ENCODE results near the gene DSCAML1. TPM values are rescaled to one million over a fixed set of nuclear protein-coding genes. Genes with fewer than 3 reads are reported as not detected.

Gene DSCAML1
- total RNA-seq, 1 experiment from 2014 or later = 0.15 TPM

DNA sequence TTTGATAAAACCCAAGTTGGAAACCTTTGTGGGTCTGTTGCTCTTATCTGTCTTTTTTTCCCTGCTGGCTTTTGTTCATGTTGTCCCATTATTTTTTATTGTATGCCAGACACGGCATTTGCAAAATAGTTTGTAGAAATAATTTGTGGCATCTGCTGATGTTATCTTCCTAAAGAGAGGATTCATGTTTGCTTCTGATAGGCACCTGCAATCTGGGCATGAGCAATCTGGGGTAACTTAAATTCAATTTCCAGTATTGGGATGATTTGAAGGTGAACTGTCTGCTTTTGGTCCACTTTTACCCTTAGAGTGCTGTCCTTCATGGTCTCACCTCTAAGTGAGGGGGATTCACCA is 342.5 kb downstream of the DSCAML1 start:
- H3K4ac ChIP-seq (ENCODE audit: low read depth, low read length) = no peak overlapping the region
- H2BK20ac ChIP-seq (ENCODE audit: low read depth, low read length, poor library complexity, severe bottlenecking) = no peak overlapping the region
- H3K79me1 ChIP-seq (ENCODE audit: insufficient read depth, low read depth, low read length, poor library complexity, severe bottlenecking) = no peaks in the 10 kb centered on the region
- no peak overlapping the region for H3K23ac ChIP-seq (ENCODE audit: insufficient read length, low read depth, low read length)
- no peaks in the 10 kb centered on the region for H3K27me3 ChIP-seq (ENCODE audit: insufficient read depth, low read length)
- H3K4me3 Mint-ChIP-seq = no peak overlapping the region
- WGBS (ENCODE audit: extremely low coverage, insufficient read length, low lambda C conversion rate) = no CpG with 5 or more reads among the region's 1 CpG
- H3T11ph ChIP-seq (ENCODE audit: low read length) = no peak overlapping the region
- H2BK12ac ChIP-seq (ENCODE audit: insufficient read length, low read depth, low read length) = no peak overlapping the region
- H4K20me1 ChIP-seq (ENCODE audit: control insufficient read depth, insufficient read depth, insufficient read length) = no peaks in the 10 kb centered on the region
- peaks cover 10% of the 10 kb centered on the region for H3K27me3 Mint-ChIP-seq (ENCODE audit: low read depth)
- no peak overlapping the region for H3K18ac ChIP-seq (ENCODE audit: insufficient read length, low read depth, low read length)
- H3K4me1 ChIP-seq (ENCODE audit: insufficient read depth, low read length) = no peaks in the 10 kb centered on the region
- H4K8ac ChIP-seq (replicated peaks; ENCODE audit: insufficient read length, low read depth, low read length) = no peak overlapping the region
- no peak overlapping the region for H2AK5ac ChIP-seq (ENCODE audit: insufficient read length, low read length)
- no peak overlapping the region for H3K27ac Mint-ChIP-seq
- H3K4me1 Mint-ChIP-seq = peaks cover 0 to 10% of the 10 kb centered on the region in 2 experiments; a peak in 2 of 4 replicates
- H2AFZ ChIP-seq (ENCODE audit: low read length) = no peak overlapping the region
- H2BK5ac ChIP-seq (ENCODE audit: insufficient read length, low read length) = no peak overlapping the region
- no peak overlapping the region for H4K5ac ChIP-seq (ENCODE audit: insufficient read length, low read depth, low read length)
- H3K36me3 Mint-ChIP-seq (ENCODE audit: insufficient read depth in 1 of 3, low read depth in 3 of 3) = peaks cover 3 to 14% (median 5%) of the 10 kb centered on the region in 3 experiments; a peak in 4 of 7 replicates
- H3K14ac ChIP-seq (ENCODE audit: insufficient read depth, low read length) = no peak overlapping the region
- H2BK15ac ChIP-seq (ENCODE audit: low read depth, low read length) = no peak overlapping the region
- no peak overlapping the region for H3K27ac ChIP-seq (ENCODE audit: insufficient read length, low read depth, low read length)
- peaks cover 14% of the 10 kb centered on the region in 2 experiments for H3K9me3 Mint-ChIP-seq
- no peaks in the 10 kb centered on the region for H3K23me2 ChIP-seq (ENCODE audit: insufficient read length, low read depth, low read length, poor library complexity, severe bottlenecking)
- TF ChIP-seq, protein P1, sequence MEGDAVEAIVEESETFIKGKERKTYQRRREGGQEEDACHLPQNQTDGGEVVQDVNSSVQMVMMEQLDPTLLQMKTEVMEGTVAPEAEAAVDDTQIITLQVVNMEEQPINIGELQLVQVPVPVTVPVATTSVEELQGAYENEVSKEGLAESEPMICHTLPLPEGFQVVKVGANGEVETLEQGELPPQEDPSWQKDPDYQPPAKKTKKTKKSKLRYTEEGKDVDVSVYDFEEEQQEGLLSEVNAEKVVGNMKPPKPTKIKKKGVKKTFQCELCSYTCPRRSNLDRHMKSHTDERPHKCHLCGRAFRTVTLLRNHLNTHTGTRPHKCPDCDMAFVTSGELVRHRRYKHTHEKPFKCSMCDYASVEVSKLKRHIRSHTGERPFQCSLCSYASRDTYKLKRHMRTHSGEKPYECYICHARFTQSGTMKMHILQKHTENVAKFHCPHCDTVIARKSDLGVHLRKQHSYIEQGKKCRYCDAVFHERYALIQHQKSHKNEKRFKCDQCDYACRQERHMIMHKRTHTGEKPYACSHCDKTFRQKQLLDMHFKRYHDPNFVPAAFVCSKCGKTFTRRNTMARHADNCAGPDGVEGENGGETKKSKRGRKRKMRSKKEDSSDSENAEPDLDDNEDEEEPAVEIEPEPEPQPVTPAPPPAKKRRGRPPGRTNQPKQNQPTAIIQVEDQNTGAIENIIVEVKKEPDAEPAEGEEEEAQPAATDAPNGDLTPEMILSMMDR (conservative IDR thresholded peaks at IDR 0.05) = no peak
- no peak overlapping the region for H3K9ac ChIP-seq (ENCODE audit: extremely low read depth, insufficient read length, low read length)
- no peak overlapping the region for H3K4me2 ChIP-seq (ENCODE audit: insufficient read depth, insufficient read length, low read length)
- DNase-seq = no peak
- H3K9me3 ChIP-seq (ENCODE audit: control insufficient read depth, low read depth, low read length) = peaks cover 4% of the 10 kb centered on the region
- H3K56ac ChIP-seq (ENCODE audit: insufficient read length, low read depth, low read length) = no peak overlapping the region
- H3K79me2 ChIP-seq (ENCODE audit: insufficient read depth, low read length) = no peaks in the 10 kb centered on the region
- H4K91ac ChIP-seq (ENCODE audit: insufficient read length, low read depth, low read length) = no peak overlapping the region
- H2BK120ac ChIP-seq (ENCODE audit: low read depth, low read length, poor library complexity, severe bottlenecking) = no peak overlapping the region

Measured in H9 (cell line).